ENCODE results near the gene ARHGEF12. TPM values are rescaled to one million over a fixed set of nuclear protein-coding genes. Genes with fewer than 3 reads are reported as not detected.

ARHGEF12 gene
- polyA plus RNA-seq, 3 donors = 114 to 152 (median 121) TPM

DNA sequence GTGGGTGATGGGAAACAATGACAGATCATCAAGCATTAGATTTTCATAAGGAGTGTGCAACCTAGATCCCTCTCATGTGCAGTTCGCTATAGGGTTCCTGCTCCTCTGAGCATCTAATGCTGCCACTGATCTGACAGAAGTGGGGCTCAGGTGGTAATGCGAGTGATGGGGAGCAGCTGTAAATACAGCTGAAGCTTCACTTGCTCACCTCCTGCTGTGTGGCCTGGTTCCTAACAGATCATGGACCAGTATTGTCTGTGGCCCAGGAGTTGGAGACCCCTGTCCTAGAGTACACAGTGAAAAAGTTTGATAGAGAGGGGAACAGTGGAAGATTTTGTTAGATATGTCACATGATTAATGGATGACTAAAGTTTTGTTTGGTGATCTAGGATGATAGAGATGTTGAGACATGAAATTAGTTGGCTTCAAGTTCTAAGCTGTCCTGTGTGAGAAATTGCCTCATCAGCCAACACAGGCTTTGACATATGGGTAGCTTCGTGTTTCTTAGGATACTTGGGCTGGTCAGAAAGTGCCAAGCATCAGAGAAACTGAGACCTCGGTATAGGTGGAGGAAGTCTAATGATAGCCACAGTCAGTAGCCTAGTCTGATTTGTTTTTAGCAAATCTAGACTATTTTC, 47.4 kb downstream of the ARHGEF12 start:
- no peak for DNase-seq

DNA sequence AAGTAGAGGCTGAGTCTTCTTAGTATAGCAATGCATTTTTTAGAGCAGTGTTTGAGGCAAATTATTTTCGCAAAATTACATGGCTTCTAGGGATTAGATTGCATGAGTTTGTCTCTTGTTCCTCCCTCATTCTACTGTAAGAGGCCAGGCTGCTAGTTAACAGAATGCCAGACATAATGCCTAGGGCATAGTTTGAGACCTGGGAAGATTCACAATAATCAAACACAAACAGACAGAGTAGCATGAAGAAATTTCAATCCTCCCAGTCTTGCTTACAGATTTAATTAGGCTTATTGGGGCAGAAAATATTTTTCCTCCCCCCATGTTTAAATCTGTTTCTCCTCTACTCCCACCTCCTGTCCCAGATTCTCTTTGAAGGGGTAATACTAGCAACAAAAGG, 48.3 kb downstream of the ARHGEF12 start:
- DNase-seq = no peak

DNA sequence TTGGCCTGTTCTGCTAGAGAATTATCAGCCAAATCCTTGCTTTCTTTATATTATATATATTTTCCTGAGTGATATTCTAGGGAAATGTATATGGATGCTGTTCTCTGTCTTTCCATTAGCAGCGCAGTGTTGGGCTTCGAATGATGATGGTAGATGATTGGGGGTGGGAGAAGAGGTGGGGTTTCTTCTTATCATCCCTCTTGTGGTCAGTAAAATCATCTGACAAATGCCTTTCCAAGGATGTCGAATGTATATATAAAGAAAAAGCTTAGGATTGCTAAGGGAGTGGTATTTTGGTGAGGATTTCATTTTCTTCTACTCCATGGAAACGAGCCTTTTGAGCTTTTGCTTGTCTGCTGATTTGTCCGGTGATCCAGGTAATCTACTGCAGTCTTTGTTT, 48.9 kb downstream of the ARHGEF12 start:
- DNase-seq = no peak

DNA sequence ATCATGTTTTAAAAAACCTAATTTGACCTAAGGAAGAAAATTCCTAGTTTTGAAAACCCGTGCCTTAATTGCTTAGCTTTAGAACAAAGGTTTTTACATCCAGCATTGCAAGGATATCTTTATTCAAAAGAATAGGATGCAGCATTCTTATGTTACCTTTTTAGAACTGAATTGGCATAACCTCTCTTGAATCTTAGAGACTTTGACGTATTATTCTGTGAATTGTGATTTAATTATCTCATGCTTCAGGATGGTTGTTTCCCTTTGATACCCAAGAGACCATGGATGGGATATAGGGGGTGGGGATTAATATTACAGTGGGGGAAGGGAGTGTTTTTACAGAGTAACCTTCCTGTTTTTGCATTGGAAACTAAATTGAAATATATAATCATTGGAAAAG, 49.4 kb downstream of the ARHGEF12 start:
- DNase-seq = no peak

DNA sequence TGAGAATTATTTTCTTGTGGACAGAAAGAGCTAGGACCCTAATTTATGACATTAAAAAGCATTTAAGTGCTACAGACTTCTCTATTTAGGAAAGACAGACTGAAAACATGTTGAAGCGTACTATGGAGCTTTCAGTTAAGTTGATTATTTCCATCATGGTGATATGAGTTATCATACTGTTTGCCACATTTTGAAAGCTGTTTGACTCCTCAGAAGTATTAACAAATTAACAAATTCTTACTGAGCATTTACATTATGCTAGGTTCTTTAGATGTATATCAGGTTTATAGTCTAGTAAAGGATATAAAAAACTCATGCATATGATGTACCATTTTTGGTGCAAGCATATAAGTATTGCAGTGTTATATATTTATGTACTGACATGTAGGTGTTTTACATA, 50.1 kb downstream of the ARHGEF12 start:
- DNase-seq = no peak

DNA sequence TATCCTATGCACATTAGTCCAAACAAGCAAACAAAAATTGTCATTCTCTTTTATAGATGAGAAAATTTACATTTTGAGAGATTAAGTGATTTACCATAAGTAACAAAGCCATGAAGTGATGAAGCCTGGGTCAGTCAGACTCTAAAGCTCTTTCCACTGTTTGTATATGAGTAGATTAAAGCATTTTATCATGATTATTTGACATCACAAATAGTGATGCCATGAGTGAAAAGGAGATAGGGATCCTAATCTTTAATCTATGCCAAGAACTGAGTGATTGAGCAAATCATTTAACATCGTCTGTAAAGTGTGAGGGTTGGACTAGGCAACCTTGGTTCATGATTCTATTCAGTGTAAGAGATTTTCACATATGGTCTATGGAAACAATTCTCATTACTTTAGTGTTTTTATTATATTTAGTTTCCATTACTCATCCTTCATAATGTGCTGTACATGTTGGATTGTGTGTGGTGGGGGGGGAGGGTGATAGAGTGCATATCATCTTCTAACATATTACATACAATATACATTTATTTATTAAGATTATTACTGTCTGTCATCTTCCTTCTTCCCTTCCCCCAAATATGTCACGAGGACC, 50.7 kb downstream of the ARHGEF12 start:
- no peak for DNase-seq

DNA sequence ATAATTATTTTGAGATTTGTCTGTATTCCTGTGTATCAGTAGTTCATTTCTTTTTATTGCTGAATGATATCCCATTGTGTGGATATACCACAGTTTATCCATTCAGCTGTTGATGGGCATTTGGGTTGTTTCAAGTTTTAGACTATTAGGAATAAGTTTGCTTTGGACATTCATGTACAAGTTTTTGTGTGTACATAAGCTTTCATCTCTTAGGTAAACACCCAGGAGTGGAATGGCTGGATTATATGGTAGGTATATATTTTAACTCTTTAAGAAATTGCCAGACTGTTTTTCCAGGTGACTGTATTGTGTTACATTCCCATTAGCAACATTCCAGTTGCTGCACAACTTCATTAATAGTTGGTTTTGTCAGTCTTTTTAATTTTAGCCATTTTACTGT, 52.0 kb downstream of the ARHGEF12 start:
- no peak for DNase-seq

DNA sequence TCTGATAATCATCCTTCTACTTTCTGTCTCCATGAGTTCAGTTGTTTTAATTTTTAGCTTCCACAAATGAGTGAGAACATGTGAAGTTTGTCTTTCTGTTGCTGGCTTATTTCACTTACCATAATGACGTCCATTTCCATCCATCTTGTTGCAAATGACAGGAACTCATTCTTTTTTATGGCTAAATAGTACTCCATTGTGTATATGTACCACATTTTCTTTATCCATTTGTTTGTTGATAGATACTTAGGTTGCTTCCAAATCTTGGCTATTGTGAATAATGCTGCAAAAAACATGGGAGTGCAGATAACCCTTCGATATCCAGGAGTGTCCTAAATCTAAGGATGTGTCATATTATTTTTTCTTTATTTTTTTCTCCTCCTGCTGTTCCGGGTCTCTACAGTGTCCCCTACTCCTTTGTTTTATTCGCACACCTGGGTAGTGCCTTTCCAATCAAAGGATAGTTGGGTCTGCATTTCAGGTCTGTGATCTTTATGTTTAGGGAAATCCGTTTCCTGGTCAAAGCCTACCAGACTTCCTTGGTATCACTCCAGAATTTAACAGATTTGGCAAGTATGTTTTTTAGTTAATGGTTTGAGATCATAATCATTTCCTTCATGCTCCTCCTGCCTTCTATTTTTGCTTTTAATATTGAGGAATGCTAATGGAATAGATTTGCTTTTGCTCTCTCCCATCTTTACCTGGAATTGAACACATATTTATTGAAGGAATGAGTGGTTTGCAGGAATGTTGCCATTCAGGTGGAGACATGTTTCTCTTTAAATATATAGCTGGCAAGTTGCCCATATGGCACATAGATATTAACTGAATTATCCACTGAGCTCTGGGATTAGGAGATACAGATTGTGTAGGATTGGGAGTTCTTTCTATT, 53.7 kb downstream of the ARHGEF12 start:
- DNase-seq = no peak

DNA sequence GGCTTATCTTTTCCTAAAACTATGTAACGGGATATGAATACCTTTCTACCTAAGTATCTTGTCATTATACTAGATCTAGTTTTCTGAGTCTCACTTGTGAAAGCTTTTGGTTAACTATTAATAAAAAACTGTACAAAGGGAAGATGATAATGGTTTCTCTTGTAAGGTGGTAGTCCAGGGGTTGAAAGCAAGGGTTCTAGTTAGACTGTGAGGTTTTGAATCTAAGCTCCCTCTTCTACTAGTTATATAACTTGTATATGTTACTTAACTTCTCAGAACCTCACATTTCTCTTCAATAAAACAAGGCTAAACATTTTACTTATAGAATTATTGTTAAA, 54.3 kb downstream of the ARHGEF12 start:
- no peak for DNase-seq

DNA sequence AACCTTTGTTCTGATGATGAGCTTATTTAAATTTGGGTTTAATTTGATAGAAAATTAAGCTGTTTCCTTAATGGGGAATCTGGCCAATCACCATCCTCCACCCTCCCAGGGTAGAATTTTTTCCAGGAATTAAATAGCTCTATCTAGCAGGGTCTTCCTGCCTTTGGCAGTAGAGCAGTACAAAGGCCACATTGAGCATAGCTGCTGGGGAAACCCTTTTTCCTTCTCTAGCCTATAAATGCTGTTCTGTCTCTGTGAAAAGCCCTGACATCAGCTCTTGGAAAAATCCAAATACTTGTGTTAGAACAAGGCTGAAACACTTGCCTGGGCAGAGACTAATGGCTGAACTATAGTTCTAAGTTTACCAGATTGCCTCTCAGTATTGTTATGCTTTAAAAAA, 55.1 kb downstream of the ARHGEF12 start:
- DNase-seq = no peak

DNA sequence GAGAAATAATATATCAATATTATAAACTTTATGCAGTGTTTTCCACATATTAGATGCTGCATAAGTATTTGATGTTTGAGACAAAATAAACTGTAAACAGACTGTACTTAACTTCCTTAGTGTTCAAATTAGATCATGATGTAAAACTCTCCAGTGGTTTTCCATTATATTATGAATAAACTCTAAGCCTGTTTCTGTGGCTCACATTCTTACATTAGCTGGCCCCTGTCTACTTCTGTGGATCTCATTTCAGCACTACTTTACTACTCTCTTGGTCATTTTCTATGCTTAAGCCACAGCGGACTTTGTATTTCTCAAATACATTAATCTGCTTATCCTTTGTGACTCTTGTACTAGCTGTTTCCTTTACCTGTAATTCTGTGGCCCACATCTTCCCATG, 55.6 kb downstream of the ARHGEF12 start:
- DNase-seq = no peak

DNA sequence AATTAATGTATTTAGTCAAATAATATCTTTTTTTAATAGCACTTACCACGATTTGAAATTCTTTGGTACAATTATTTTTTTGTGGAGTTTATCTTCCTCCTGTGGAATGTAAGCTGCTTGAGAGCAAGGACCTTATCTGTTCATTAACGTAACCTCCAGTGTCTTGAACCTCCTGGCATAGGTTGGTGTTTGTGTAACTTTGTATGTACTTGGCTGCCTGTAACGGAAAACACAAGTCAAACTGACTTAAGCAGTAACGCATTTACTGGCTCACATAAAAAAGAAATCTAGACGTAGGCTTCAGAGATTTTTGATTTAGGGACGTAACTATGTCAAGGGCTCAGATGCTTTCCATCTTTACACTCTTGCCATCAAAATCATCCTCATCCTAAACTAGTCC, 56.1 kb downstream of the ARHGEF12 start:
- DNase-seq = no peak

DNA sequence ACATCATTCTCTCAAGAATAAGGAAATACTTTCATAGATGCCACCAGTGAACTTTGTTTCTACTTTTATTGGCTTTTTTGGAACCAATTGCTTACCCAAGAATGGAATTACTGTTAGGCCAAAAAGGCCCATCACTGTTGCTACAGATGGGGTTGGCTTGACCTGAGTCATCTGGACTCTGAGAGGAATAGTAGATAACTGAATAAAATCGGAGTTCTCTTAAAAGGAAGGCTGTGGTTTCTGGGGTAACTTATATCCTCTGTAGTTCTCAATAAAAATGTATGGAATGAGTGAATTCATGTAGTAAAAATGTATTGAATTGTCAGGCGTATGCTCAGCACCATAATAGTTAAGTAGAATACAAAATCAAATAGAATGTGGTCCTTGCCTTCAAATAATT, 56.6 kb downstream of the ARHGEF12 start:
- no peak for DNase-seq

DNA sequence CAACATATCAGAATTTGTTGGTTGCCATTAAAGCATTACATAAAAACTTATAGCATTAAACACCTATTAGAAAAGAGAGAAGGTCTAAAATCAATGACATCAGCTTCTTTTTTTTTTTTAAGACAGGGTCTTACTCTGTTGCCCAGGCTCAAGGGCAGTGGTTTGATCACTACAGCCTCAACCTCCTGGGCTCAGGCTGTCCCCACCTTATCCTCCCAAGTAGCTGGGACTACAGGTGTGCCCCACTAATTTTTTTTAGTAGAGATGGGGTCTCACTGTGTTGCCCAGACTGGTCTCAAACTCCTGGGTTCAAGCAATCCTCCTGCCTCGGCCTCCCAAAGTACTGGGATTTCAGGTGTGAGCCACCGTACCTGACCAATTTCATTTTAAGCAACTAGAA, 57.9 kb downstream of the ARHGEF12 start:
- DNase-seq = no peak

DNA sequence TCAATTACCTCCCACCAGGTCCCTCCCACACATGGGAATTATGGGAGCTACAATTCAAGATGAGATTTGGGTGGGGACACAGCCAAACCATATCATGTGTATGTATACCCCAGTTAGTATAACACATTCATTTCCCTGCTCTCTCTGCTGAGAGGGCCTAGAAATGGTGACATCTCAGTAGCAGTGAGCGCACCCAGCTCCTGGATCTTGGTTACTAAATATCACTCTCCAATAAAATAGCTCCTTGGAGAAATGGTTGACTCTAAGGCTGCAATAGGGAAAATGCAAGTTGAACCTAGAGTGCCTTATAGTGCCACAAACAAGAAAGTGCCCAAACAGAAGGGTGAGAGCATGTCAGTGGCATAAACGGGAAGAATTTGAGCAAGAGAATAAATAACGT, 59.6 kb downstream of the ARHGEF12 start:
- DNase-seq = no peak

DNA sequence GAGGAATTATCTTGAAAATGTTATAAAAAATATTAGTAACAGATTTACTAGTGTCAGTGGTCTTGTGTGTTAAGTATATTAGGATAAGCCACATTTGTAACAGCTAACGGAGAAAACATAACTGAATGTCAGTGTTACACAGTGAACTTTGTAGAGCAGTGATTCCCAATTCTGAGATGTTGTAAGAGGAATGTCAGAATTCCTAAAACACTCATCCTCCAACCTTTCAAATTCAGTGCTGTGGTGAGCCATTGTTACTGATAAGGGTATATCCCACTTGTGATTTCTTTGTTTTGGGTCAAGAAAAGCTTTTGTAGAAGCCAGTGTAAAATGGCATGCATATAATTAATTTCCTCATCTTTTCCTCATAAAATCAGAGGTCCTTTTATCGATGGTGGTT, 61.9 kb downstream of the ARHGEF12 start:
- DNase-seq = no peak

DNA sequence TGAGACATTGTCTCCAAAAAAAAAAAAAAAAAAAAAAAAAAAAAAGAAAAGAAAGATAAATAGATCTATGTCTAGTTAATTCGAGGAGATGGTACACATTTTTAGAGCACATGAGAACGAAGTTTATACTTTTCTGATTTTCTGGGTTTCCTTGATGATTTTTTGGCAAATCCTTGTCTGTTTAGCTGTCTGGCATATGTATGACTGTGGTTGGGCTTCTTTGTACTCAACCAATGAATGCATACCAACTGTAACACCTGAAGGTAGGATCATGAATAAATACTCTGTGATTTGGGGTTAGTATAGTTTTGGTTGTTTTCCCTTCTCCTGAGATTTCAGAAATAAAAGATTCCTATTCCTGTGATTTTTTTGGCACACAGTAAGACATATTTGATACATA, 63.1 kb downstream of the ARHGEF12 start:
- no peak for DNase-seq

DNA sequence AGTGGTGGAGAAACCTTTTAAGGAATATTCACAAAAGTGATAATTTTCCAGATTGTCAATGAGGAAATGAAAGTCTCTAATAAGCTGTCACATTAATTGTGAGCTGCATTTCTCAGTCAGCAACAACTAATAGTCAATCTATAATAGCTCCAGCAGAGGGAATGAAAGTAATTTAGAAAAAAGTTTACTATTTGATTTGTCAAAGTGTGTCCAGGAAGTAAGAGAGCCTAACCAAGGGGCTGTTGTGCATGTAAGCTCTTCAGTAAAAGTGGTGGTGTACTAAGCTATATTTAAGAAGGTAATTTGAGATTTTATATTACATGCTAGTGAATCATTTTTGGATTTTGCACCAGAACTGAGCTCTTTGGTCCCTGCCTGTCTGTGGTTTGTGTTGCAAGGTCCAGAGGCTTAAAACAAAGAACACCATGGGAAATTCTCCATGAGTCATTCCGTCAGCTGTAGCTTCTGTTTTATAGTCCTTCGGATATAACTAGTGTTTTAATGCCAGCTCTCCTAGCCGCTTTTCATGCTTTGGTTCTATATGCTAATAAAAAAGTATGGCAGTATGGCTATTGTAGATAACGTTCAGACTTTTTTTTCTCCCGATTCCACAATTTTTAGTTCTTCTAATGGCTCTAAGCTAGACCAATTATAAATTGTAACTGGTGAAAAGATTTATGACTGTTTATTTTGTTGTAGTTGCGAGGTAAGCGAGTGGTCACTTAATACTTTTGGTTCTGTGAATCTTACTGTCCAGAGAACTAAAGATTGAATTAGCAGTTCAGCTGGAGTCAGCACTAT, 64.6 kb downstream of the ARHGEF12 start:
- DNase-seq = peak; percentile 42

DNA sequence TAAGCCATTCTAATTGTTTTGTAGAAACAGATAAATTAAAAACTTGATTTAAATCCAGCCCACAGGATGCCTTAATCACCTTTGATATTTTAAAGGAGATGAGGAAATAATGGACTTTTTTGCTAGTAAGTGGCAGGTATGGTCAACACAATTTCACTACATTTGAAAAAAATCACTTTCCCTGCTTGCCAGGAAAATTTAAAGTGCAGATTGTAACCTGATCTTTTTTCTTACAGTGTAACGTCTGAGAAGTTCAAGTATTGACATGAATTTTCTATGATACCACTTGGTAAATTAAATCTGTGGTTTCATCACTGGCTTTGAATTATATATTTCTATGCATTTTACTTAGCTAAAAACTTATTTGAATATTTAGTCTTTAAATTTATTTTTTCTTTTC, 65.3 kb downstream of the ARHGEF12 start:
- no peak for DNase-seq

DNA sequence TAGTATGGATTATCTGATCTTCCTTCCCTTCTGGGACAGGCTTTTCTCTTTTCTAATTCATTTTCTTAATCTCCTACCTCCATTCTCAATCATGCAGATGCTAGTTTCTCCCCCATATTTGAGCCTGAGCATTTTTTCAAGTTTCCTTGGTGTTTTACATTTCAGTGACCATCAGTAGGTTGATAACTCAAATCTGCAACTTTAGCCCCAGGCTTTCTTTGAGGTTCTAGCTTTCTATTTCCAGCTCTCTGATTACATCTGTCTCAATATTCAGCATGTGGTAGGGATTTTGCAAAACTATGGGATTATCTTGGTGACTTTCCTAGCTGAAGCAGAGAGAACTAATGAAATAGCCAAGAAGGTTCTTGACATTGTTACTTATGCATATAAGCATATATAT, 67.8 kb downstream of the ARHGEF12 start:
- no peak for DNase-seq

DNA sequence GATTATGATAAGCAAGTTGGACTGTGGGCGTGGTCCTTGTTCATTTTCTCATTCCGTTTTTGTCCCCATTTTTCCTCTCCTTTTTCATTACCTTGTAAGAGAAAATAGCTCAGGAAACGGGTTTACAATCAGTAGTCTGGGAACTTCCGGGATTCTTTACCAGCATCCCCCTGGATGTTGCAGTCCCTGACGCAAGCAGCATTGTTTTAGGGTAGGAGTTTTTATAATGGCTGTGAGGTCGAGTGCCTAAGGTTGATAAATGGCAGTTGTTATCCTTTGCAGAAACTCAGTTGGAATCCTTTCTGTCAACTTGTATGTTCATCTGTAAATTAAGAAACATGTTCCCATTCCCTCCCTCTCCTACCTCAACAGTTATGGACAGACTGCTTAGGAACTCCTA, 68.3 kb downstream of the ARHGEF12 start:
- no peak for DNase-seq

DNA sequence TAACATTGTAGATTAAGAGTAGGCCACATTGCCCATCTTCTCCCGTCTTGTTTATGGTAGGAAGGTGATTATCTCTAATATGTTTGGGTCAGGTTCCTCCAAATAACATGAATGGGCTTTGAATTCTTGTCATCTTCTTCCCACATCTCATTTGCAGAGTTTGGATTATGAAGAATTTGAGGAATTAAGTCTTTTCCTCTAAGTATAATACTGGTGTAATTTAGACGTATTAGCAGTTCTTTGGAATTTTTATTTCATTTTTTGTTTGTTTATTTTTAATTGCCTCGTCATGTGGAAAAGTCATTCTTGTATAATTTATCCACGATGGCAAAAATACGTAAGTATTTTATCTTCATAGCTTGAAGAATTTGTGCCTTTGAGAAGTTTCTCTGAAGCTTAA, 73.4 kb downstream of the ARHGEF12 start:
- no peak for DNase-seq

Data from renal pelvis (tissue), 4 donors.